Sigmoid colon (tissue), 3 donors: ENCODE results near the gene COX6B2.

ENCODE experiments used
- CTCF ChIP-seq, 4 experiments: fragments of 450-650 bp in 3 of 4; fragments of 200-600 bp in 1 of 4; IDR thresholded peaks; one replicate each; pipeline ENCODE4 v1.5.1; 2016 to 2019; ENCODE audit warnings: antibody characterized with exemption in 4 of 4, mild to moderate bottlenecking in 3 of 4, moderate library complexity in 2 of 4
- POLR2A ChIP-seq, 2 donors: fragments of 450-650 bp; IDR thresholded peaks; one replicate each; pipeline ENCODE4 v1.6.1; 2016; ENCODE audit warnings: antibody characterized with exemption in 2 of 2, mild to moderate bottlenecking in 2 of 2, moderate library complexity in 2 of 2

GRCh38 chr19:55389386-55390317, 35.1 kb upstream of the COX6B2 start:
- TF ChIP-seq CTCF (IDR thresholded peaks at IDR 0.05) (no peak), POLR2A (IDR thresholded peaks at IDR 0.05) (no peak)
